Islet precursor cell (in vitro differentiated cells): ENCODE measurements around the gene SLC1A4.
A peak's percentile ranks its signal among the peaks of the same experiment; 100 is the strongest.

Source experiments
- DNase-seq: peaks from one replicate; pipeline ENCODE4 v3.0.0-alpha.2; 2018

Gene SLC1A4

DNA sequence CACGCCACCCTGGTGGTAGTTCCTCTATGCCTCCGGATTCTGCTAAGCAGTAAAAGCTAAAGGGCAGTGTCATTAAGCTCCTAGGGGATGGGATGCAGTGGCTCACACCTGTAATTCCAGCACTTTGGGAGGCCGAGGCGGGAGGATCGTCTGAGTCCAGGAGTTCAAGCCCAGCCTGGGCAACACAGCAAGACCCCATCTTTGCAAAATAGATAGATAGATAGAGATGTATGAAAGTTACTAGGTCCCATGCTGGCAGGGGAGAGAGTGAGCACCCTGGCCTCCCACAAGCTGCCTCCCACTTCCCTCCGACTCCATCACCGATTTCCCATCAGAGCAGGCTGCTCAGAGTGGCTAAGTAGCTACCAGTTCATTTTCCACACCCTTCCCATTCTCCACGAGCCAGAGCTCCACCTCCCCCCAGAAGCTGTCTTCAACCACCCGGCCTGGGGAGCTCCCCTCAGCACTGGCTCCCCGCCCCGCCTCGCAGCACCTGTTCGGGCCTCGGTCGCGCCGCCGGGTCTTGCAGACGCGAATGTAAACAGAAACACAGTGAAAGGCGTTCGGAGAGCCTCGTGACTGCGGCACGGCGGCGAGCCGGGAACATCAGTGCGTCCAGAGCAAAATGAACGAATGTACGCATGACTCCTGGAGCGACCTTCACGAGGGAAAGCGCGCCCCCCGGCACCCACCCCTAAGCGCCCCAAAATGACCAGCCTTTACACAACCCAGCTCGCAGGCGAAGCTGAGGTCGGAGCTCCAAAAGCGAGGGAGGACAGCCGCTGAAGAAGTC, 66.4 kb downstream of the SLC1A4 start:
- DNase-seq, result no peak

DNA sequence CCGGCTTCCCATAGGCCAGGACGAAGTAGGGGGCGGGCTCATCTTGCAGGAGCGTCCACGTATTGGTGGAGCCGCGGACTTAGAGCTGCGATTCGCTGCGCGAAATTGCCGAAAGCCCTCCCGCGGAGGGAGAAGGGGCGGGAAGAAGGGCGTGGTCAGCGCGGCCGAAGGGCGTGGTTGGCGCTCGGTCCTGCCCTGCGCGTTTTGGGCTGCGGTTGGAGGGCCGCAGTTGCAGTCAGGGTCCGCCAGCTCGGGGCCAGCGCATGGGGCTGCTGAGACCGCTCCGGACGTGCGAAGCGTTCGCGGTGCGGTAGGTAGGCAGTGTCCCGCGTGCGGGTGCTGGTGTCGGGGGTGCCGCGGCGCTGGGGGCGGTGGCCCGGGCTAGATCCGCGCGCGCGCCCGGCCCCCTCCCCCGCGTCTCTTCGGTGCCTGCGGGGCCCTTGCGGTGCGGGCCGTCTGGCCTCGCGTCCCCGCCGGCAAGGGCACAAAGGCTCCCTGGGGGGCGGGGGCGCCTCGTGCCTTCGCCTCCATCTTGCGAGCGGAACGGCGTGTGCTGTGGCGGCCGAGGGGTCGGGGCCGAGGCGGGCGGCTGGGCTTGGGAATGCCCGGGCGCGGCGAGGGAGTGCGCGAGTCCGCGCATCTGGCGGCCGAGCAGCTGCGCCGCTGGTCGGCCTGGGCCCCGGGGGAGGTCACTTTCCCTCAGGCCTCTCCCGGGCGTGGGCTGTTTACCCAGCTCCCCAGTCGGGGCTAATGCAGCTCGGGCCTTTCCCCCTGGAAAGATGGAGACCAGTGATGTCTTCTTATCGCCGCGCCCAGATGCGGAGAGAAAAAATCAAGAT, 67.2 kb downstream of the SLC1A4 start, which contains the start of gene CEP68:
Gene CEP68, plus strand, starts transcription at position 202 of the 839 bp plus-strand sequence. CDS start 13,029 bp downstream, outside the sequence.
- peak; percentile 99 for DNase-seq

DNA sequence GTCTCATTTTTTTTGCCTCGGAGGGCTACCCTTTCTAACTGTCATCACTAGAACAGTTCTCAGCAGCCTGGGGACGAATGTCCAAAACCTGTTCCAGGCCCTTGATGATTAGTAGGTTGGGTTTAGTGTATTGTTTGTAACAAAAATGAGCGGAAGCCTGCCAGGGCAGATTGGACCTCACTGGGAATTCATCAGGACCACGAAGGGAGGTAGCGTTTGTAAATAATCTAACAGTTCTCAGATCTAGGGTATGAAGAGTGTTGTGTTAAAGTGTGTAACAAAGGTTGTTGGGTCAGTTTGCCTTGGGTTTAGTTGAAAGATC, 67.8 kb downstream of the SLC1A4 start:
- DNase-seq, result no peak

DNA sequence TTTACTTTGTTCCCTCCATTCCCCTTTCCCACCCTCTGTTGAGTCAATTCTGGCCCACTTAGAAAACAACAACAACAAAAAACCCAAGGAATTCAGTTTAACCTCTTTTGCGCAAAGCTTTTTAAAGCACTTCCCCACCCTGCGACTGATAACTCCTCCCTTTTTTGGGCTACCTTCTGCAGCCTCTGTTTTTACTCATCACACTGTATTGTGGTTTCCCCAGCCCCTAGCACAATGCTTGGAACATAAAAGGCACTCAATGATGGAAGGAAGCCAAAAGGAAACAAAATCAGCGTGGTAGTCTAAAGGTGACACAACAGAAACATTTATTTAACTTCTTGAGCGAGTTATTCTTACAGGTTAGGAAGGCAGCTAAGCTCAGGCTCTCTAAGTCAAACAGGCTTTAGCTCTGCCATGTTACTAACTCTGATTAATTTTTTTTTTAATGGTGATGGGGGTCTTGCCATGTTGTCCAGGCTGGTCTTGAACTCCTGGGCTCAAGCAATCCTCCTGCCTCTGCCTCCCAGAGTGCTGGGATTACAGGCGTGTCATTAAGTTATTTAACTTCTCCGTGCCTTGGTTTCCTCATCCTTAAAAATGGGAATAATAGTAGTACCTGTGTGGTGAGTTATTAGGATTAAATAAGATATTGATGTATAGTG, 68.3 kb downstream of the SLC1A4 start:
- no peak for DNase-seq

DNA sequence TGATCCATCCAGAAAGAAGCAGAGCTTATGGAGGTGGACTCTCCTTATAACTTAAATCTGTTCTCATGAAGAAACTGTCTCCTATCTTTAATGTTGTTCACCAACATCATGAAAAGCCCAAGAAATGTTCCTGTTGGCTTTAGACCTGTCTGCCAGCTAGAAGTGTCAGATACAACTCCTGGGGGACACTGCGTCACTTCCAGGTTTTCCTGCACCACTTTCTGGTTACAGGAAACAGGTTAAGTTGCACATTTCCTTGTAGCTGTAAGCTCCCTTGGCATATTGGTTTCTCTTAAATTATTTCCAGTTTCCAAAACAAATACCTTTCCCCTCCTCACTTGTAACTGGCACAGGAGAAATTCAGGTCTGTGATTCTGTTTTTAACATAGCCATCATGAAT, 69.9 kb downstream of the SLC1A4 start:
- DNase-seq, result no peak

DNA sequence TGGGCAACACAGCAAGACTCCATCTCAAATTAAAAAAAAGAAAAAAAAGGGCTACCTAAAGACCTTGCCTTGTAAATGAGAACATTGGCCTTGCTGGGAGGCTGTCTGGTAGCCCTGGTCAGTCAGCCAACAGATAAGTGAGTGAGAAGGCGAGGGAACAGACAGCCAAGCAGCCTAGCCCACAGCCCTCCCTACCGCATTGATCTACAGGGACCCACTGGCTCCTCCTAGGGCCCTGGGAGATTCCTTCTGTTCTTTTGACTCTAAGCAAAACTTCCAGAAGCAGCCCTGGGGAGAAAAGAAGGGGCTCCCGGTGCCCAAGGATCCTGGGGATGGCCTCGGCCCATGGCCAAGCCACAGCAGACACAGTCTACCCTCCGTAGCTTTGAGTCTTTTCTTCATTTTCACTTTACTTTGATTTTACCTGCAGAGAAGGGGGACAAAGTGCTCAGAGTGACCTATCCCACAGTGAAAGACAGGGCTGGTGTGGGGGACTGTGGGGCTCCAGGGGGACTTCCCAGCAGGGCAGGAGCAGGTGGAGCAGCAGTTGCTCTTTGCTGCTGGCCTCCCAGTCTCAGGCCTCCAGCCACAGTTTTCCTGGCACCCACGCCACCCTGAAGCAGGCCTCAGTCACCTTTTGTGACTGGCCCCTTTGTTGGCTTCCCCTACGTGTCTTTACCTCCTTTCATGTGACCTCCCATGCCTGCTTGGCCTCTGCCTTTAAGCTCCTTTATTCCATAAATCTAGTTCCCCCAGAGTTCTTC, 72.1 kb downstream of the SLC1A4 start:
- DNase-seq, result no peak

DNA sequence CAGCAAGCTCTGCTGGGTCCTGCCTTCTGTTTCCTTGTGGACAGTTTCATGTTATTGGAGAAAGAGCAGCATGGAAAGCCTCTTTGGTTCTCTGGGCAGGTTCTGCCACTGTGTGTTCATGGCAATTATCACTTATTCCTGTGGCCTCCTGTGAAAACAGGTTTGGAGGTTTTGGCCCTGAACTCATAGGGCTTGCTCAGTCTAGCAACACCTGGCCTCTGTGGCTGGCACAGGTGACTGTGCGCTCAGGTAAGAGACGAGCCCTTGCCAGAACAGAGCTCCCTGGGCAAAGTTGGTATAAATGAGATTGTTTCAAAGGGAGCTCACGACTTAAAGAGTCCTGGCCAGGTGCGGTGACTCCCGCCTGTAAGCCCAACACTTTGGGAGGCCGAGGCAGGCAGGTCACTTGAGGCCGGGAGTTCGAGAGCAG, 72.7 kb downstream of the SLC1A4 start:
- no peak for DNase-seq

DNA sequence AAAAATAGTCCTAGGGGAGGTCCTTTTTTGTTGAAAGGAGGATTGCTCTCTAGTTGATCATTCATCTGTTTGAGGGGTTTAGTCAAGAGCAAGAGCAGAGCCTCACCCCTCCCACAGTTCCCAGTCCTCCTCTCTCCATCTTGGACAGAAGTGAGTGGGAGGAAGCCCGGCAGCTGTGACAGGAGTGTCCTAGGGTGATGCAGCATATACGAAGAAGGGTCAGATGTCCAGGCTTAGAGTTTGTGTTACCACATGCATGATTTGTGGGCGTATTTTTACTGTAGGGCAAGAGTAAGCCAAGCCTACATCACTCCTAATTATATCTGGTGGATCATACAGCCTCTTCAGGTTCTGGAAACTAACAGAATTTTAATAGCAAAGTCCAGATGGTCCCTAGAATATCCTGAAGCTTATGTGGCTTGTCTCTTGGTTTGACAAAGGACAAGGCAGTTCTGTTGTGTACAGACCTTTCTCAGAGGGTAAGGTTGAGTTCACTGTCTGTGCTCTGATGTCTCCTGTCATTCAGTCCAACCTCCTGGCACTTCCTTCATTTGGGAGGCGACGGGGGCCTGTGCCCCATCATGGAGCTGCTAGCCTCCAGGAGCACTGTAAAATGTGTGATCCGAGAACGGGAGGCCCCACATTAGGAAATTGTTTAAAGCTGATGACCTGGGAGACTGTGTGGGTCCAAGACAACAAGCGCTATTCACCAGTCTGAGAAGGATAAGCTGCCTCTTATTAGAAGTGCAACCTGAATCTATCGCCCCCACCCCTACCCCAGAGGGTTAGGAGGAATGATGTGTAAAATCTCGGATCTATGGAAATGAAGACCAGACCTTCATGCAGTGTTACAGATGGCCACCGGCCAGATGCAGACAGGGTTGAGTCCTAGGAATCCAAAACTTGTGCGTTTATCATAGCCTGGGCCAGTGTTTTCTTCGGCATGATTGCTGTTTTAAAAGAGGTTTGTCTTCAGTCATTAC, 73.9 kb downstream of the SLC1A4 start:
- DNase-seq, result peak; percentile 43

DNA sequence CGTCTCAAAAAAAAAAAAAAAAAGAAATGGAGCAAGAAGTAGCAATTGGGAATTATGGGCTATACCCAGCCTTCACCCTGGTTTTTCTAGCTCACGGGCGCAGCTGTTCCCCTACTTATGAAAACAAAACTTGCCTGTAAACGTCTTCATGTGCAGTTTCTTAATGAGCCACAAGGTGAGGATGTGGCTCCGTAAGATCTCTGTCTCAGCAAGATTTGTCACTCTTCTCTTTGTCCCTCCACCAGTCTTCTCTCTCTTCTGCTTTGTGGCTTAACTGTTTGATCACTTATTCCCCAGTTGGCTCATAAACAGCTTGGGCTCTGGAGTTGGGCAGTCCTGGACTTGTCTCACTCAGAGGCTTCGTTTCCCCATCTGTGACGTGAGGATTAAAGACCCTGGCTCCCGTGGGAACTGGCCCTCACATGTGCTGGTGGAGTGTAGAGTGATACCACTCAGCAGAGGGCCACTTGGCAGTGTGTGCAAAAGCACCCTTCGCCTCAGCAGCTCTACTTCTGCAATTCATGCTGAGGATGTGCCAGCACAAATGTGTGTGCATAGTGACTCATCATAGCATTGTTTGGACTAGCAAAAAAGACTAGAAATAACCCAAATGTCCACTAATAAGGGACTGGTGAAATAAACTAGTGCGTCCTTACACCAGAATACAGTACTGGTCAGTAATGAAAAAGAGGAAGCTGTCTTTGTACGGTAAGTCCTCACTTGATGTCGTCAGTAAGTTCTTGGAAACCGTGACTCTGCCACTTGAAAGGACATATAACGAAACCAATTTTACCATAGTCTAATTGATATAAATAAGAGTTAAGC, 75.7 kb downstream of the SLC1A4 start:
- DNase-seq, result peak; percentile 58

DNA sequence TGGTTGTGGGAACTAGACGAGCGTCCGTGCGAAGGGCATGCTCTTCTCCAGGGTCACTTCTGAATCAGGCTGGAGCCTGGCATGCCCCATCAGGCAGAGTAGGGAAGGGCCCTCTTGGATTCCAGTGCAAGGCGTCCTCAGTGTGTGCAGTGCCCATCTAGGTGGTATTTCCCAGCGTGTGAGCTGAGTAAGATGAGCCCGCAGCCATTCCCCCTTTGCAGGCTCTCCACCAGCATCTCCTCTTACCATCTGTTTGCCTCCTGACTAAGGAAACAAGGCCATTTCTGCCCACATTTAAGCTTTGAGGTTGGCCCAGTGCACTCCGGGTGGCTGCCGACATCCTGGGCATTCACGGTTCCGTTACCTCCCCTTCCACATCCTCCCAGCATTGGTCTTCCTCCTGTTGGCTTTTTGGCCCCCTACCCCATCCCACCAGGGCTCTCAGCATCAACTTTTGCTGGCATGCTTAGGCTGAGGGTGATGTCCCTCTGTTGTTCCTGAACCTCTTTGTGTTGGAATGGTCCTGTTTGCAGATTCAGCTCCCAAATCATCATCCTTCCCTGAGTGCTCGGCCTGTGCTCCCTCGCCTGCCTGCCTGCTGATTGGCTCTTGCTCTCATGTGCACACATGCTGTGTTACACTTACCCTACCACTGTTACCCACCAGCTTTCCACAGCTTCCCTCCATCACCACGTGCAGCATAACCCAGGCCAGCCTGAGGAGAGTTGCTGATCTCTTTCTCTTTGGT, 78.8 kb downstream of the SLC1A4 start:
- DNase-seq, result peak; percentile 49

DNA sequence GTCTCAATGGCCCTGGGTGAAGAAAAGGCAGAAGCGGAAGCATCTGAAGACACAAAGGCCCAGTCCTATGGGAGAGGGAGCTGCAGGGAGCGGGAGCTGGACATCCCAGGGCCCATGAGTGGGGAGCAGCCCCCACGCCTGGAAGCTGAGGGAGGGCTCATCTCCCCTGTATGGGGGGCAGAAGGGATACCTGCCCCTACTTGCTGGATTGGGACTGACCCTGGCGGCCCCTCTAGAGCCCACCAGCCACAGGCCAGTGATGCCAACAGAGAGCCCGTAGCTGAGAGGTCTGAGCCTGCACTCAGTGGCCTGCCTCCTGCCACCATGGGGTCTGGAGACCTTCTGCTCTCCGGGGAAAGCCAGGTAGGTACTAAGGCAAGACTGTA, 80.2 kb downstream of the SLC1A4 start:
- DNase-seq, result peak; percentile 36

DNA sequence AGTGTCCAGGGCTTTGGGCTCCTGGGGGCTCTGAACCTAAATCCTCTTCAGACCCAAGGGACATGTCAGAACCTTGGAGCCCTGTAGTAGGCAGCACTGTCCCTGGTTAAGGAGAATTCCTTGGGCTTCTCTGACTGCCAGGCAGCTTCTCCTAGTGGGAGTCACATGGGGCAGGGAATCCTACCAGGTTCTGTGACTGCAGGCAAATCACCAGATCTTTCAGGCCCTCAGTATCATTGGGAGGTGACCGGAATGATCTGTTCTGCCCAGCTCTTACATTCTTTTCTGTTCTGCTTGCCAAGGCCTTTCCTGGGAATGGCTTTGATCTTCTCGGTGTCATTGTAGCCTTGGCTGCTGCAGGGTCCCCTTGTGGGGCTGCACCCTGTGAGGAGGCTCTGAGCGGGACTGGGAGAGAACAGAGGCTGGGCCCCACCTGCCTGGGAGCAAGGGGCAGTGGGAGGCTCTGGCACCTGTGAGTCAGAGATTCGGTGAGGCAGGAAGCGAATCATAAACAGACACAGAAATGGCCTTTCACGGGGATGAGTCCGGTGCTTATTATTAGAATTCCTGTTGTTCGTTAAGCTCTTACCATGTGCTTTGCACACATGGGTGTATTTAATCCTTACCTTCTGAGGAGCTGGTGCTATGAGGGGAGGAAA, 81.1 kb downstream of the SLC1A4 start:
- peak; percentile 92 for DNase-seq

DNA sequence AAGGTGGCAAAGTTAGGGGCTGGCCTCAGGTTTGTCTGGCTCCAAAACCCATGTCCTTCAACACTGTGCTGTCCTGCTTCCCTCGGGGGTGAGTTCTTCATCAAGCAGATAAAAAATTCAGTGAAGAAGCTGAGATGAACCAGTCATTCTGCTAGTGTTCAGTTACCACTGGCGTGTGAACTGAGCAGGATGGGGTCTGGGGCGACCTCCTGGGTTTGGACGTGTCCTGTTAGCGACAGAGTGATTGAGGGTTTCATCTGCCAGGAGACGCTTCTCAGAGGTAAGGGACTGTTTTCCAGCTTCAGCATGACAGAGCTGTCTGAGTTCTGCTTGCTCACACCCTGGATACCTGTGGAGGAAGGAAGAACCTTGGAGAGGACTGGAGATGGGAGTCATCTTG, 81.7 kb downstream of the SLC1A4 start:
- no peak for DNase-seq

DNA sequence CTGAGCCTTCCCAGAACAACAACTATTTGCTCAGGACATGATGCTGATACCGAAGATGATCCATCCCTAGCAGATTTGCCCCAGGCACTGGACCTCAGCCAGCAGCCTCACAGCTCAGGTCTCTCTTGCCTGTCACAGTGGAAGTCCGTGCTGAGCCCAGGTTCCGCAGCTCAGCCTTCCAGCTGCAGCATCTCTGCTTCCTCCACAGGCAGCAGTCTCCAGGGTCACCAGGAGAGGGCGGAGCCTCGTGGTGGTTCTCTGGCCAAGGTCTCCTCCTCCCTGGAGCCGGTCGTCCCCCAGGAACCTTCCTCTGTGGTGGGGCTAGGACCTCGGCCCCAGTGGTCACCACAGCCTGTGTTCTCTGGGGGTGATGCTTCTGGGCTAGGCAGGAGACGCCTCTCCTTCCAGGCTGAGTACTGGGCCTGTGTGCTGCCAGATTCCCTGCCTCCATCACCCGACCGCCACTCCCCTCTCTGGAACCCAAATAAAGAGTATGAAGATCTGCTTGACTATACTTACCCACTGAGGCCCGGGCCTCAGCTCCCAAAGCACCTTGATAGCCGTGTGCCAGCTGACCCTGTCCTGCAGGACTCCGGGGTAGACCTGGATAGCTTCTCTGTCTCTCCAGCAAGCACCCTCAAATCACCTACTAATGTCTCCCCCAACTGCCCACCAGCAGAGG, 82.4 kb downstream of the SLC1A4 start:
- peak; percentile 83 for DNase-seq

DNA sequence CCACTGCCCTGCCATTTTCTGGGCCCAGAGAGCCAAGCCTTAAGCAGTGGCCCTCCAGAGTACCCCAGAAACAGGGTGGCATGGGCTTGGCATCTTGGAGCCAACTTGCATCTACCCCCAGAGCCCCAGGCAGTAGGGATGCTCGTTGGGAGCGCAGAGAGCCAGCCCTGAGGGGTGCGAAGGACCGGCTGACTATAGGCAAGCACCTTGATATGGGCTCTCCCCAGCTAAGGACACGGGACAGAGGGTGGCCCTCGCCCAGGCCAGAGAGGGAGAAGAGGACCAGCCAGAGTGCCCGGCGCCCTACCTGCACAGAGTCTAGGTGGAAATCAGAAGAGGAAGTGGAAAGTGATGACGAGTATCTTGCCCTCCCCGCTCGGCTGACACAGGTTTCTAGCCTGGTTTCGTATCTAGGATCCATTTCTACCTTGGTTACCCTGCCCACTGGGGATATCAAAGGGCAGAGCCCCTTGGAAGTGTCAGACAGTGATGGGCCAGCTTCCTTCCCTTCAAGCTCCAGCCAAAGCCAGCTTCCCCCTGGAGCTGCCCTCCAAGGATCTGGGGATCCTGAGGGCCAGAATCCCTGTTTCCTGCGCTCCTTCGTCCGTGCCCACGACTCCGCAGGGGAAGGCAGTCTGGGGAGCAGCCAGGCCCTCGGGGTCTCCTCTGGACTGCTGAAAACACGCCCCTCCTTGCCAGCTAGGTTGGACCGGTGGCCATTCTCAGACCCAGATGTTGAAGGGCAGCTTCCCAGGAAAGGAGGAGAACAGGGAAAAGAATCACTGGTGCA, 83.2 kb downstream of the SLC1A4 start:
- no peak for DNase-seq
